Measurements from ENCODE around the gene SLMAP. TPM values are rescaled to one million over a fixed set of nuclear protein-coding genes. Genes with fewer than 3 reads are reported as not detected.
"Not testable (repeated sequence)": the region's sequence is repeated elsewhere in the genome, so short reads cannot be mapped to it uniquely, and the experiment has no call there.

Gene SLMAP
- total and polyA plus RNA-seq, 11 donors = 96.4 to 534 (median 269) TPM

DNA sequence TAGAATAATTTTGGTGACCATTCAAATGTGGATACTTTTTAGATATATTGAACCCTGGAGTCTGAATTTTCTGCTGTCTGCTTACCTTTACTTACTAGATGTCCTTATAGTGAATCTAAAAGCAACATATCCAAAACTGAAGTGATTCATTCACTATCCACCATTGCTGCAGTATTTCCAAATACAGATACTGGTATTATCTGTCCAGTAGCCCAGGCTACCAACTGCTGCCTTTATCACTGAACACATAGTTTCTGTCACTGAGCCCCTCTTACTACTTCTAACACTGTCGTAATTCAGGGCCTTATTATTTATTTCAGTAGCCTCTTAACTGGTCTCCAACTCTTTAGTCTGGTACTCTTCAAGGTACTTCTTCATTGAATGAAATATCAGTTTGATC lies 49.2 kb downstream of the SLMAP start:
- H3K4me1 ChIP-seq = peaks cover 0 to 62% (median 31%) of the 10 kb centered on the region in 12 donors
- H3K9me3 ChIP-seq = no peaks in the 10 kb centered on the region
- H3K4me3 ChIP-seq = no peak overlapping the region
- ATAC-seq (no peak), DNase-seq (no peak)
- 45 to 71% (median 65%) methylated on average over 1 of the region's 1 CpG for WGBS, 4 donors
- H3K27me3 ChIP-seq = no peaks in the 10 kb centered on the region
- intact Hi-C loops (cut with DNase I) = no loop called here
- no peak overlapping the region for H3K27ac ChIP-seq
- TF ChIP-seq, protein P1, sequence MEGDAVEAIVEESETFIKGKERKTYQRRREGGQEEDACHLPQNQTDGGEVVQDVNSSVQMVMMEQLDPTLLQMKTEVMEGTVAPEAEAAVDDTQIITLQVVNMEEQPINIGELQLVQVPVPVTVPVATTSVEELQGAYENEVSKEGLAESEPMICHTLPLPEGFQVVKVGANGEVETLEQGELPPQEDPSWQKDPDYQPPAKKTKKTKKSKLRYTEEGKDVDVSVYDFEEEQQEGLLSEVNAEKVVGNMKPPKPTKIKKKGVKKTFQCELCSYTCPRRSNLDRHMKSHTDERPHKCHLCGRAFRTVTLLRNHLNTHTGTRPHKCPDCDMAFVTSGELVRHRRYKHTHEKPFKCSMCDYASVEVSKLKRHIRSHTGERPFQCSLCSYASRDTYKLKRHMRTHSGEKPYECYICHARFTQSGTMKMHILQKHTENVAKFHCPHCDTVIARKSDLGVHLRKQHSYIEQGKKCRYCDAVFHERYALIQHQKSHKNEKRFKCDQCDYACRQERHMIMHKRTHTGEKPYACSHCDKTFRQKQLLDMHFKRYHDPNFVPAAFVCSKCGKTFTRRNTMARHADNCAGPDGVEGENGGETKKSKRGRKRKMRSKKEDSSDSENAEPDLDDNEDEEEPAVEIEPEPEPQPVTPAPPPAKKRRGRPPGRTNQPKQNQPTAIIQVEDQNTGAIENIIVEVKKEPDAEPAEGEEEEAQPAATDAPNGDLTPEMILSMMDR (IDR thresholded peaks at IDR 0.05) = no peak
- no peak for TF ChIP-seq POLR2A (IDR thresholded peaks at IDR 0.05)
- no peaks in the 10 kb centered on the region for H3K36me3 ChIP-seq

DNA sequence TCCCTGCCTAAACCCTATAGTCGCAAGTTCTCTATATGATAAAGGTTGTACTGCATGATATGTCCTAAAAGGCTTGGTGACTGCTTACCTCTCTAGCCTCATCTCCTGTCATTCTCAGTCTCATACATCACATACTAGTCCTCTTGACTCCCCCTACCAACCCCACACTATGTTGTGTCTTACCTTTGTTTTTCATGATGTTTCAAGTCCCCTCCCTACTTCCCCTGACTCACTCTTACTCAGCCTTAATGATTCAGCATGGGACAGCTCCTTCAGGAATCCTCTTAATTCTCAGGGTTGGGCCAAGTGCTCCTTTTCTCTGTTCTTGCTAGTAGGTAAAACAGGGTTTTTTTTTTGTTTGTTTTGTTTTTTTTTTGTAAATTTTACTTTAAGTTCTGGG lies 49.6 kb downstream of the SLMAP start:
- ATAC-seq (peak in 1 of 4 donors; percentile 53), DNase-seq (no peak)
- intact Hi-C loops (cut with DNase I) = no loop called here
- H3K36me3 ChIP-seq = no peaks in the 10 kb centered on the region
- H3K4me3 ChIP-seq = no peak overlapping the region
- no peak for TF ChIP-seq POLR2A (IDR thresholded peaks at IDR 0.05)
- TF ChIP-seq, protein P1 (IDR thresholded peaks at IDR 0.05) = no peak
- H3K27ac ChIP-seq = no peak overlapping the region
- no peaks in the 10 kb centered on the region for H3K27me3 ChIP-seq
- H3K4me1 ChIP-seq = peaks cover 0 to 63% (median 33%) of the 10 kb centered on the region in 12 donors
- H3K9me3 ChIP-seq = no peaks in the 10 kb centered on the region
- WGBS, 4 donors = 93 to 96% (median 95%) methylated on average over 1 of the region's 1 CpG

DNA sequence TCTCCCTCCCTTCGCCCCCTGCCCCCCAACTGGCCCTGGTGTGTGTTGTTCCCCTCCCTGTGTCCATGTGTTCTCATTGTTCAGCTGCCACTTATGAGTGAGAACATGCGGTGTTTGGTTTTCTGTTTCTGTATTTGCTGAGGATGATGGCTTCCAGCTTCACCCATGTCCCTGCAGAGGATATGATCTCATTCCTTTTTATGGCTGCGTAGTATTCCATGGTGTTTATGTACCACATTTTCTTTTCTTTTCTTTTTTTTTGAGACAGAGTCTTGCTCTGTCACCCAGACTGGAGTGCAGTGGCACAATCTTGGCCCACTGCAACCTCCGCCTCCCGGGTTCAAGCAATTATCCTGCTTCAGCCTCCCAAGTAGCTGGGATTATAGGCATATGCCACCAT lies 50.1 kb downstream of the SLMAP start:
- not testable (repeated sequence) for ATAC-seq, H3K9me3 ChIP-seq

DNA sequence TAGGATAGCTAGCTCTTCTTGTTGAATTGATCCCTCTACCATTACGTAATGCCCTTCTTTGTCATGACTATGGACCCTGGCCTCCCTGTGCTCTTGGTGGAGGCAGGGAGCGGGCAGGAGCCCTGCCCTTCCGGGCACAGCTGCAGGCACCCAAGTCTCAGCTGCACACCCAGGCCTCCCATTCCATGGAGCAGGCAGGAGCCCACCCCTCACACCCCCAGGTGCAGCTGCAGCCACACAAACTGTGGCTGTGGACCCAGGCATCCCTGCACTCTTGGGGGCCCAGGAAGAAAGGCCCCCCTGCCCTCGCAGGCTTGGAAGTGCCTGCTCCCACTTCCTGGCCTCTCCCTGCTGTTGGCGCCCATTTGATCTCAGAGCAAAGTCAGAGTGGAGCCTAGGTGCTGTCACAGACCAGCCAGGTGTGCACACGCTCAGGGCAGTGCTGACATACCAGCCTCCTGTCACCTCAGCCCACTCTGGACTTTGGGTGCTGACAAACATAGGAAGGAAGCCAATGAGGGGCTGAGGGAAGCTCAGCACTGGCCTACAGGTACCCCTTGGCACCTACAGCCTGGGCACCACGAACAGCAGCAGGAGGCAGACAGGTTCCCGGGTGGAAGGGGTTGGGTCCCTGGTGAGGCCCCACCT lies 53.0 kb downstream of the SLMAP start:
- peaks cover 0 to 14% (median 0%) of the 10 kb centered on the region in 12 donors for H3K9me3 ChIP-seq
- no peaks in the 10 kb centered on the region for H3K27me3 ChIP-seq
- 90 to 100% (median 95%) methylated on average over 6 to 8 of the region's 8 CpGs for WGBS, 4 donors
- no peaks in the 10 kb centered on the region for H3K36me3 ChIP-seq
- H3K27ac ChIP-seq = no peak overlapping the region
- no peak for TF ChIP-seq POLR2A (IDR thresholded peaks at IDR 0.05)
- TF ChIP-seq, protein P1 (IDR thresholded peaks at IDR 0.05) = no peak
- H3K4me1 ChIP-seq = peaks cover 0 to 33% (median 11%) of the 10 kb centered on the region in 12 donors
- no peak overlapping the region for H3K4me3 ChIP-seq
- DNase-seq (no peak), ATAC-seq (peak in 2 of 4 donors; percentile 13 to 14)
- intact Hi-C loops (cut with DNase I) = no loop called here

More for the DNA sequence above, 50.1 kb downstream of the SLMAP start:
- H3K27ac ChIP-seq; H3K36me3 ChIP-seq; intact Hi-C loops (cut with DNase I); H3K27me3 ChIP-seq; DNase-seq; H3K4me3 ChIP-seq: not testable (repeated sequence)
- 87 to 99% (median 97%) methylated on average over 5 of the region's 5 CpGs for WGBS, 4 donors
- H3K4me1 ChIP-seq = peaks cover 0 to 59% (median 31%) of the 10 kb centered on the region in 12 donors

DNA sequence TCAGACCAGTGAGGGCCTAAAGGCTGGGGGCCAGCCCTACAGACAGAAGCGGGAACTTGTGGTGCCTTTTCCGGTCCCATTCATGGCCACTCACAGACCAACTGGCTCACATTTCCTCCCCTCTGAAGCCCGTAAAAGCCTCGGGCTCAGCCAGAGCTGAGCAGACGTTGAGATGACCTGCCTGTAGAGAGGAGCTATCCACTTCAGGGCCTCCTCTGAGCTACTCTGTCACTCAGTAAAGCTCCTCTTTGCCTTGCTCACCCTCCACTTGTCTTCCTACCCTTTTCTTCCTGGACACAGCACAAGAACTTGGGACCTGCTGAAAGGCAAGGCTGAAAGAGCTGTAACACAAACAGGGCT lies 53.5 kb downstream of the SLMAP start:
- Histone ChIP-seq H3K27ac (no peak overlapping the region), H3K27me3 (no peaks in the 10 kb centered on the region)
- ATAC-seq = peak in 3 of 4 donors; percentile 36 to 55 (median 41)

More for the DNA sequence above, 53.5 kb downstream of the SLMAP start:
- Histone ChIP-seq H3K4me1 (peaks cover 0 to 29% (median 8%) of the 10 kb centered on the region in 12 donors), H3K4me3 (no peak overlapping the region), H3K9me3 (peaks cover 0 to 14% (median 0%) of the 10 kb centered on the region in 12 donors), H3K36me3 (no peaks in the 10 kb centered on the region)
- DNase-seq = no peak
- intact Hi-C loops (cut with DNase I) = no loop called here
- no peak for TF ChIP-seq POLR2A (IDR thresholded peaks at IDR 0.05)
- TF ChIP-seq, protein P1 (IDR thresholded peaks at IDR 0.05) = no peak
- 78 to 89% (median 86%) methylated on average over 5 of the region's 5 CpGs for WGBS, 4 donors
